IPS-20b (cell line): Measurements from ENCODE around the gene CCDC102A.

ENCODE experiments used
- H3K27ac ChIP-seq: one replicate; pipeline ENCODE4 v1.5.1; 2013; ENCODE audit warnings: low read length
- H3K27me3 ChIP-seq: 2 replicates; pipeline ENCODE4 v1.6.1; 2013; ENCODE audit warnings: mild to moderate bottlenecking, low read length, inconsistent platforms; ENCODE audit not compliant: insufficient read depth
- H3K36me3 ChIP-seq: 2 replicates; pipeline ENCODE4 v1.6.1; 2013; ENCODE audit warnings: low read depth, mild to moderate bottlenecking, inconsistent platforms, low read length, moderate library complexity; ENCODE audit not compliant: insufficient read depth
- H3K4me1 ChIP-seq: 2 replicates; pipeline ENCODE4 v1.6.1; 2013; ENCODE audit warnings: mild to moderate bottlenecking, control low read depth, inconsistent platforms, low read length, moderate library complexity; ENCODE audit not compliant: insufficient read depth
- H3K4me3 ChIP-seq: 2 replicates; pipeline ENCODE4 v1.5.1; 2013; ENCODE audit warnings: mild to moderate bottlenecking, low read length, inconsistent platforms
- H3K9ac ChIP-seq: 2 replicates; pipeline ENCODE4 v1.6.1; 2013; ENCODE audit warnings: low read depth, mild to moderate bottlenecking, inconsistent platforms, low read length, moderate library complexity
- H3K9me3 ChIP-seq: 2 replicates; pipeline ENCODE4 v1.6.1; 2013; ENCODE audit warnings: mild to moderate bottlenecking, low read depth, low read length, inconsistent platforms; ENCODE audit not compliant: insufficient read depth

CCDC102A gene

DNA sequence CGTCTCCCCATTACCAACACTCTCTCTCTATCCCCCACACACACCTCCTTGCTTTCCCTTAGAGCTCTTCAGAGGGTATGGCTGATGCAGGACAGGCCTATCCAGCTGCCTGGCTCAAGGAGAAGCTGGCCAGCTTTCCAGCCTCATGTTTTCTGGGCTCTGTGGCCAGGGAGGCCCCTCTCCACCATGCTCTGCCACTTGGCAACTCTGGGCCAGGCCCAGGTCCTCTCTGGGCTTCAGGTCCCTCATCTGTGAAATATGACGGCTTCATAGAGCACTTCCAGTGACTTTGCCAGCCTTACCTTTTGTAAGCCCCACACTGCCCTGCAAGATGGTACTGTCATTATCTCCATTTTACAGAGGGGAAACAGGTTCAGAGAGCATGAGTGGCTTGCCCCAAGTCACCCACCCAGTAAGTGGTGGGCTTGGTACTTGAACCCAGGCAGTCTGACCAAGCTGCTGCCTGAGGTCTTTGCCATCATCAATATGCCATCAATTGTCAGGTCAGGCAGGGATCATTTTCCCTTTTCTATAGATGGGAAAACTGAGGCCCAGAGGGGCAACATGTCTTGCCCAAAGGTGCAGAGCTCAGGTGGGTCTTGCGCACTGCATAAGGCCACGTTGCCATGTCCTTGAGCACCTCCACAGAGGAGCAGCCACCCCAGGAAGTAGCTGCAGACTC, 5.5 kb upstream of the CCDC102A start:
- Histone ChIP-seq H3K27me3 (no peaks in the 10 kb centered on the region), H3K9ac (no peak overlapping the region), H3K4me1 (peaks cover 9% of the 10 kb centered on the region; the same call in 1 of the 2 replicates), H3K27ac (no peak overlapping the region), H3K4me3 (no peak overlapping the region), H3K36me3 (no peaks in the 10 kb centered on the region), H3K9me3 (no peaks in the 10 kb centered on the region)

DNA sequence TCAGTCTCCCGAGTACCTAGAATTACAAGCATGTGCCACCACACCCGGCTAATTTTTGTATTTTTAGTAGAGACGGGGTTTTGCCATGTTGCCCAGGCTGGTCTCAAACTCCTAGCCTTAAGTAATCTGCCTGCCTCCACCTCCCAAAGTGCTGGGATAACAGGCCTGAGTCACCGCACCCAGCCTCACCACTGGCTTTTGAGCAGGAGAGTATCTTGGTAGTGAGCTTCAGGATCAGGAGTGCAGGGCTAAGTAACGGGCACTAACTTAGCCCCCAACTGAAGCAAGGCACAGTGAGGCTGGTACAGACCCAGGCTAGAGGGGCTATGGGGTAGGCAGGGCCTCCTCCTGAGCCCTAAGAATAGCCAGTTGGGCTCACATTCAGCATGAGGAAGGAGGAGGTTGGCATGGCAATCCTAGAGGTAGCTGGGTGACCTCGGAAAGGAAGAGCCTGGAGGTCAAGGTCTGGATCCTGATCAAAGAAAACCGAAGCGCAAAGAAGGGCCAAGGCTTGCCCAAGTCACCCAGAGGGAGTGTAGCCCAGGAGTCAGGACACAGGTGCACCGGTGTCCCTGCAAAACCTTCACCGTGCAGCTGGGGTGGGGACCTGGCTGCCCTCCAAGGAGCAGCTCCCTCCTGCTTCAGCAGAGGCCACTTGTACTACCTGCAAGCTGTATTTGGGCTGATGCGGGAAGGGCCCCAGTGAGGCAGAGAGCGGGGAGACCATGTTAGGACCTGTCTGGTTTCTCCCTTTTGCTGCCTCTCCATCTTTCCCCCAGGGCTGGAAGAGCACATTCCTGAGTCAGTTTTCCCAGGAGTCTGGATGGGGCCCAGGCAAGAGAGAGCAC, 4.8 kb upstream of the CCDC102A start:
- Histone ChIP-seq H3K9me3 (no peaks in the 10 kb centered on the region), H3K27ac (no peak overlapping the region), H3K27me3 (no peaks in the 10 kb centered on the region), H3K9ac (no peak overlapping the region), H3K4me3 (no peak overlapping the region), H3K4me1 (peaks cover 9% of the 10 kb centered on the region; the same call in 1 of the 2 replicates), H3K36me3 (no peaks in the 10 kb centered on the region)

DNA sequence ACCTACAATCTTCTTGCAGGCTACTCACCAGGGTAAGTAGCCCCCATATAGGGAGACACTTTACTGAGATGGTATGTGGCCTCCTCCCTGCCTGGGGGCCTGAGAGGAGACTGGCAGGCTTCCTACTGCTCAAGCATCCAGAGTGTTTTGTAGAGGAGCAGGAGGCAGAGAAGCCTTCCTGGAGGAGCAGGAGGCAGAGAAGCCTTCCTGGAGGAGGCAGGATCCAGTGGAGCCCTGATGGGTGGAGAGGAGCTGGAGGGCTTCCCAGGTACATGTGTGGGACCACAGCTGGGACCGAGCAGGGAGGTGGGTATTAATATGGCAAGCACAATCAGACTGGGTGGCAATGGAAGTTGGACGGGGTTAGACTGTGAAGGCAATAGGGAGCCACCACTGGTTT, 4.0 kb upstream of the CCDC102A start:
- H3K4me1 ChIP-seq: peaks cover 9% of the 10 kb centered on the region; the same call in 1 of the 2 replicates
- no peaks in the 10 kb centered on the region for H3K27me3 ChIP-seq
- H3K9me3 ChIP-seq: no peaks in the 10 kb centered on the region
- H3K9ac ChIP-seq: no peak overlapping the region
- no peaks in the 10 kb centered on the region for H3K36me3 ChIP-seq
- no peak overlapping the region for H3K27ac ChIP-seq
- H3K4me3 ChIP-seq: no peak overlapping the region

- Histone ChIP-seq H3K4me3 (no peak overlapping the region), H3K36me3 (no peaks in the 10 kb centered on the region), H3K9me3 (no peaks in the 10 kb centered on the region), H3K9ac (no peak overlapping the region), H3K27ac (no peak overlapping the region), H3K27me3 (no peaks in the 10 kb centered on the region), H3K4me1 (peaks cover 9% of the 10 kb centered on the region; the same call in 1 of the 2 replicates)
Observed at GRCh38 chr16:57539072-57539796, 2.9 kb upstream of the CCDC102A start.

DNA sequence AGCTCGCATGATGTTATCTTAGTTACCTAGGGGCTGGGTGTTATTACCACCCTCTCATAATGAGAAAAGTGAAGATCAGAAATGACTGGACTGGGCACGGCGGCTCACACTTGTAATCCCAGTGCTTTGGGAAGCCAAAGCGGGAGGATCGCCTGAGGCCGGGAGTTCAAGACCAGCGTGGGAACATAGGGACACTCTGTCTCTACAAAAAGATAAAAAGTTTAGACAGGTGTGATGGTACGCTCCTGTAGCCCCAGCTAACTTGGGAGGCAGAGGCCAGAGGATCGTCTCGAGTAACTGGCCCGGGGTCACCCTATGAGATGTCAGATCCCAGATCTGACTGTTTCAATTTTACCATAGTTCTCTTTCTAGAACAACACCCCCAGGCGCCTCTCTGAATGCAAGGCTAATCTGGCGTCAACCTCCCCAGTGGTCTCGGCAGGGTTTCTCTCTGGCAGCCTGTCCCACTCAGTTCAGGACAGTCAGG, 1.9 kb upstream of the CCDC102A start:
- Histone ChIP-seq H3K4me3 (no peak overlapping the region), H3K9me3 (no peaks in the 10 kb centered on the region), H3K27me3 (no peaks in the 10 kb centered on the region), H3K36me3 (no peaks in the 10 kb centered on the region), H3K27ac (no peak overlapping the region), H3K4me1 (peaks cover 14% of the 10 kb centered on the region; the same call in 1 of the 2 replicates), H3K9ac (no peak overlapping the region)

GRCh38 chr16:57537581-57538234, 1.3 kb upstream of the CCDC102A start:
- H3K4me1 ChIP-seq: peaks cover 19% of the 10 kb centered on the region; the same call in 1 of the 2 replicates
- no peaks in the 10 kb centered on the region for H3K9me3 ChIP-seq
- no peak overlapping the region for H3K27ac ChIP-seq
- no peaks in the 10 kb centered on the region for H3K27me3 ChIP-seq
- no peaks in the 10 kb centered on the region for H3K36me3 ChIP-seq
- peak overlapping the region; percentile 79 for H3K4me3 ChIP-seq
- peak overlapping the region; percentile 84; the same call in 1 of the 2 replicates for H3K9ac ChIP-seq

DNA sequence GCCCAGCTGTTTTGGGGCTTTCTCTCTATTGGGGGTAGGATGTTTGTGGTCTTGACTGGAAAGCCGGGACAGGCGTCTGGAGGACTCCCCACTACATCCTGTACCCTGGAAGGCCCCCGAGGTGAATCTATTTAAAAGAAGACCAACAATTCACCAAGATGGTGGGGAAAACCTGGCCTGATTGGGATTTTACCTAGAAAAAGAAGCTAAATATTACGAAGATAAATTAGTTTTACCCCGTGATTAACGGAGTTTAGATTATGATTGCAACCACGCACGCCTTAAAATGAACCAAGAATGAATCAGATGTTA, 779 bp upstream of the CCDC102A start:
- peaks cover 25% of the 10 kb centered on the region; the same call in 1 of the 2 replicates for H3K4me1 ChIP-seq
- no peaks in the 10 kb centered on the region for H3K9me3 ChIP-seq
- peak overlapping the region; percentile 79 for H3K4me3 ChIP-seq
- peak overlapping the region; percentile 84; the same call in 1 of the 2 replicates for H3K9ac ChIP-seq
- no peaks in the 10 kb centered on the region for H3K36me3 ChIP-seq
- no peaks in the 10 kb centered on the region for H3K27me3 ChIP-seq
- no peak overlapping the region for H3K27ac ChIP-seq

DNA sequence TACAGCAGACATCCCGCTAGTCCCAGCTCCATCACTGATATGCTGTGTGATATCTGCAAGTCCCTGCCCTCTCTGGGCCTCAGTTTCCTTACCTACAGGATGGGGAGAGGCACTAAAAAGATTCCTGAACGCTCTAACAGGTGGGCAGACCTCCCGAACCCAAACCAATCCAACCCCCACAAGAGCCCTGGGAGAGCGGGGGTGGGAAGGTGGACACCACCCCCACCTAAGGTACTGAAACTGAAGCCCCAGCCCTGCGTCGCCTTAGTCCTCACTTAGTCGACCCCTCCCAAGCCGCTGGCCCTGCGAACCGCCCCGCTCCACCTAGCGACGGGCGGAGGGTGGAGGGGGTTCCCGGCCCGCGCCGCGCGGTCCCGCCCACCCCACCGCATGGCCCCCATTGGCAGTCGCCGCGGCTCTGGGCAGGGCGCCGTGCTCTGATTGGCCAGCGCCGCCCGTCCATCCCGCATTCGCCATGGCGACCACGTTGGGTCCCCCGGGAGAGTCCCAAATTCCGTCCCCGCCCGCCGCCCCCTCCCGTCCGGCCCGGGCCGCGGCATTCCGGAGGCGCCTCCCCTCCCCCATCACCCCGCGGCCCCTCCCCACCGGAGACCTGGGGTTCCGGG, 578 bp downstream of the CCDC102A start:
- Histone ChIP-seq H3K27ac (peak overlapping the region; percentile 62), H3K36me3 (no peaks in the 10 kb centered on the region), H3K4me3 (peak overlapping the region; percentile 82), H3K27me3 (no peaks in the 10 kb centered on the region), H3K9me3 (no peaks in the 10 kb centered on the region), H3K9ac (peak overlapping the region; percentile 86; the same call in 1 of the 2 replicates), H3K4me1 (peaks cover 25% of the 10 kb centered on the region; the same call in 1 of the 2 replicates)

DNA sequence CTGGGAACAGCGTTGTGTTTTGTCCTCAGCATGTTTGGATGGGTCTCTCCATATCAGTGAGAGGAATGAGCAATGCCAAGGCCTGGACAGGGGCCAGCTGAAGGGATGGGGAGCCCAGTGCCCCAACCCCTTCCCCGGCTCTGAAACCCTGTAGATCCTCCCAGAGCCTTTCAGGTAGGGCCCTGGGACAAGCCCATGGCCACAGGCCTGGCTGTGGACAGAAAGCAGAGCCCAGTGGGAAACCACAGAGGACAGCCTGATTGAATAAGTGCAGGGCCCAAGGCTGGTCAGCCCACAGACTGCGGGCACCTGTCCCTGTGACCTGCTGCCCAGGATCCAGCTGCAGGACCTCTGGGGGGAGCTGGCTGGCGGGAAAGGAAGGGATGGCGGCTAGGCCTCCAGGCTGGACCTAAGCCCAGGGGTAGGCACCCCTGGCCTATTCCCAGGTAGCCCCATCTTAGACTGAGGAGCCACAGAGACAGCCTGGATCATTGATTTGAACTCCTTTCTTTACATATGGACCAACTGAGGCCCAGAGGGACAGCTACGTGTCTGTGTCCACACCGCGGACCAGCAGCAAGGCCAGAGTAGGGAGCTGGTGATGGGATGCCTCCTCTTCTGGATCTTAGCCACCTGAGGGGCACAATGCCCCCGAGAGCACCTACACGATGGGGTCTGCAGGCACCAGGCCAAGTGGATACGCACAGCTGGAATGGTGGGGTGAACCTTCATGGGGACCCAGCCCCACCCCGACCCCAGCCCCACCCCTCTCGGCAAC, 1.3 kb downstream of the CCDC102A start:
- Histone ChIP-seq H3K9me3 (no peaks in the 10 kb centered on the region), H3K4me3 (peak overlapping the region; percentile 82; the same call in 1 of the 2 replicates), H3K36me3 (no peaks in the 10 kb centered on the region), H3K27ac (no peak overlapping the region), H3K27me3 (no peaks in the 10 kb centered on the region), H3K9ac (peak overlapping the region; percentile 86; the same call in 1 of the 2 replicates), H3K4me1 (peaks cover 25% of the 10 kb centered on the region; the same call in 1 of the 2 replicates)

- no peak overlapping the region for H3K4me3 ChIP-seq
- no peaks in the 10 kb centered on the region for H3K9me3 ChIP-seq
- peaks cover 25% of the 10 kb centered on the region for H3K4me1 ChIP-seq
- no peaks in the 10 kb centered on the region for H3K36me3 ChIP-seq
- H3K9ac ChIP-seq: no peak overlapping the region
- no peaks in the 10 kb centered on the region for H3K27me3 ChIP-seq
- no peak overlapping the region for H3K27ac ChIP-seq
Observed at GRCh38 chr16:57534337-57534880, 2.0 kb downstream of the CCDC102A start.
